ENCODE measurements around the gene EFR3B.

DNA sequence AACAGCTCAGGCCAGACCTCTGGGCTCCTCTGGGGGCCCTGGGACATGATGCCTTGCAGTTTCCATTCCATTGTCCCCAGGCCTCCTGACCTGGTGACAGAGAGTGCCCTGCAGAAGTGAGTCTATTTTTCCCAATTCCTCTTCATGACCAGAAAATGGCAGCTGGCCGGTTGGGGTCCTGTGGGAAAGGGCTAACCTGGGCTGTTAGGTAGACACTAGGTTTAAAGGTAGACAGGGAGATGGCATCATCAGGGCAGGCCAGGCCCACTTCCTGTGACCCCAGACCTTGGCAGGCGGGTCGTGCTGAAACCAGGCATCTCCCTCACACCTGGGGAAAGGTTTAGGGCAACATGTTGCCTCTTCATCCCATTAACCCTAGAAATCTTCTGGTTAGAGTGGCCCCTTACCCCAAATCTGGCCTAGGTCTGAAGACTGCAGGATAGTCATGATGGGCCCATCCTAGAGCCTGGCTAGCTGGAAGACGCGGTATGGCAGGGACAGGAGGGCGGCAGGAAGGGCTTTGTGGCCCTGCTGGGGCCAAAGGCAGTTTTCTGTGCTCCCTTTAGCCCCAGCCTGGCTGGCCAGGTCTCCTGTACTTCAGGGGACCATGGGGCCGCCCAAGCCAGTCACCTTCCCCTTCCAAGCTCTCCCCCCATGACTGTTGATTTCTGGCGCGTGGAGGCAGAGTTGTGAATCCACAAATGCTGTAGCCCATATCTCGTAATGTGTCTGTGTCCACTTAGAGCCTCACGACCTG lies 116.4 kb downstream of the EFR3B start:
- no peak for TF ChIP-seq POLR2AphosphoS5 (IDR thresholded peaks at IDR 0.05; ENCODE audit: low read depth, low read length)
- TF ChIP-seq POLR2A (IDR thresholded peaks at IDR 0.05; ENCODE audit: low read depth, low read length) = no peak
- no peak for TF ChIP-seq TAF1 (IDR thresholded peaks at IDR 0.05; ENCODE audit: low read depth, low read length)
- no peak for TF ChIP-seq POU2F2 (IDR thresholded peaks at IDR 0.05; ENCODE audit: low read depth, low read length)
- TF ChIP-seq SPI1 (IDR thresholded peaks at IDR 0.05; ENCODE audit: low read depth, low read length) = no peak
- no peak for TF ChIP-seq PAX5 (IDR thresholded peaks at IDR 0.05; ENCODE audit: insufficient read depth, low read length, severe bottlenecking)

Measured in GM12891 (cell line).